ENCODE measurements around the gene ADARB2. TPM values are rescaled to one million over a fixed set of nuclear protein-coding genes. Genes with fewer than 3 reads are reported as not detected.

The ADARB2 gene
- total RNA-seq, 6 donors from 2014 or later, result 0.69 to 5.2 (median 1.8) TPM

DNA sequence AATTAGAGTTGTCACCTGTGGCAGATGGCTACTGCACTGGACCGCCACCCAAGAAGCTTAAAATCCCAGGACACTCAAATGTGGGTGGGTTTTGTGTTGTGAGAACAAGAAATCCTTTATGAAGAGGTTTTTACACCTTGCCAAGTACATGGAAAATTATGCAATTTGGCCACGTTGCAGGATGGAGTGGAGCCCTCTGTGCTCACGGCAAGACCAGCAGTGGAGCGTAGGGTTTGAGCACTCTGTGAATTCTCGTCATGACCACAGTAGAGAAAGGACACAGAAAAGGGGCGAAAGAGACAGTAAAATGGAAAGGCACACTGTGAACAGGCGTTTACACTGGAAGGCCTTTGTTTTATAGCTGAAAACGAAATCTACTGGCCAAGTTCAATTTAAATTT, 222.6 kb downstream of the ADARB2 start:
- TF ChIP-seq POLR2AphosphoS5 (IDR thresholded peaks at IDR 0.05) (no peak), POLR2A (IDR thresholded peaks at IDR 0.05) (no peak), CTCF (IDR thresholded peaks at IDR 0.05) (no peak), EP300 (IDR thresholded peaks at IDR 0.05) (no peak)
- H3K27me3 ChIP-seq, result no peaks in the 10 kb centered on the region
- no peaks in the 10 kb centered on the region for H3K9me3 ChIP-seq
- WGBS, 2 donors, result 61 to 62% methylated on average over 8 of the region's 8 CpGs
- no peaks in the 10 kb centered on the region for H3K36me3 ChIP-seq
- DNase-seq (no peak), ATAC-seq (ENCODE audit: low FRiP score in 2 of 2) (no peak)
- no peaks in the 10 kb centered on the region for H3K4me1 ChIP-seq
- H3K27ac ChIP-seq, result no peak overlapping the region
- H3K4me3 ChIP-seq, result no peak overlapping the region

DNA sequence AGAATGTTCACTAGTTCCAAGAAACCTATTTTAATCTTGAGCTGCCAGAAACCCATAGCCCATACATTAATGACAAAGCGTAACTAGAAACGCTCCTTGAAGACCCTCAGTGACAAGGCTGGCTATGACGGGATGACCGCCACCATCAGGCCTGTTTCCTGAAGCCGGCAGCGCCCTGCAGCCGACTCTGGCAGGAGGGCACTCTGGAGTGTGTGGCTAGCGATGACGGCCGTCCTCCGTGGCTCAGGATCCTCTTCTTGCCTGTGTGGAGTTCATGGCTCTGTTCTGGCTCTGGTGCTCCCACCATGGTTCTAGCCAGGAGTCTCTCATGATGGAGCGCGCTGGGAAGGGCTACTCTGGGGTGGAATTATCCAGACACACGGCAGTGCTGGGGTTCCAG, 224.1 kb downstream of the ADARB2 start:
- Histone ChIP-seq H3K4me1 (no peaks in the 10 kb centered on the region), H3K4me3 (no peak overlapping the region), H3K9me3 (no peaks in the 10 kb centered on the region), H3K36me3 (no peaks in the 10 kb centered on the region), H3K27ac (no peak overlapping the region), H3K27me3 (no peaks in the 10 kb centered on the region)
- ATAC-seq (ENCODE audit: low FRiP score in 2 of 2), result no peak
- no peak for TF ChIP-seq EP300 (IDR thresholded peaks at IDR 0.05)
- no peak for TF ChIP-seq POLR2AphosphoS5 (IDR thresholded peaks at IDR 0.05)
- no peak for TF ChIP-seq CTCF (IDR thresholded peaks at IDR 0.05)
- no peak for TF ChIP-seq POLR2A (IDR thresholded peaks at IDR 0.05)
- peak in 1 of 2 donors; percentile 42 for DNase-seq
- 88 to 94% methylated on average over 9 to 14 of the region's 14 CpGs for WGBS, 2 donors

GRCh38 chr10:1509011-1509530, 228.3 kb downstream of the ADARB2 start:
- no peak for DNase-seq
- no peak for TF ChIP-seq EP300 (IDR thresholded peaks at IDR 0.05)
- TF ChIP-seq CTCF (IDR thresholded peaks at IDR 0.05), result no peak
- TF ChIP-seq POLR2AphosphoS5 (IDR thresholded peaks at IDR 0.05), result no peak
- H3K27ac ChIP-seq, result no peak overlapping the region
- no peaks in the 10 kb centered on the region for H3K27me3 ChIP-seq
- H3K4me3 ChIP-seq, result no peak overlapping the region
- H3K36me3 ChIP-seq, result no peaks in the 10 kb centered on the region
- H3K4me1 ChIP-seq, result no peaks in the 10 kb centered on the region
- ATAC-seq (ENCODE audit: low FRiP score in 2 of 2), result no peak
- WGBS, 2 donors, result 66 to 73% methylated on average over 15 of the region's 15 CpGs
- H3K9me3 ChIP-seq, result no peaks in the 10 kb centered on the region

GRCh38 chr10:1508096-1508495, 229.2 kb downstream of the ADARB2 start:
- H3K9me3 ChIP-seq, result no peaks in the 10 kb centered on the region

More at GRCh38 chr10:1508096-1508495, 229.2 kb downstream of the ADARB2 start:
- no peak for TF ChIP-seq EP300 (IDR thresholded peaks at IDR 0.05)
- no peak for TF ChIP-seq POLR2AphosphoS5 (IDR thresholded peaks at IDR 0.05)
- TF ChIP-seq CTCF (IDR thresholded peaks at IDR 0.05), result no peak
- no peak for TF ChIP-seq POLR2A (IDR thresholded peaks at IDR 0.05)
- H3K4me1 ChIP-seq, result no peaks in the 10 kb centered on the region
- WGBS, 2 donors, result 88 to 90% methylated on average over 13 to 15 of the region's 16 CpGs
- H3K27me3 ChIP-seq, result no peaks in the 10 kb centered on the region
- ATAC-seq (ENCODE audit: low FRiP score in 2 of 2) (no peak), DNase-seq (no peak)
- H3K36me3 ChIP-seq, result no peaks in the 10 kb centered on the region
- no peak overlapping the region for H3K4me3 ChIP-seq
- no peak overlapping the region for H3K27ac ChIP-seq
